HEK293T (cell line): ENCODE data around the gene IRAK2.

ENCODE experiments used
- ARNT ChIP-seq: fragments of 450-650 bp; IDR thresholded peaks from 2 replicates; pipeline ENCODE4 v1.6.1; 2017; ENCODE audit warnings: mild to moderate bottlenecking
- BHLHE40 ChIP-seq: fragments of 450-650 bp; IDR thresholded peaks from 2 replicates; pipeline ENCODE4 v1.6.1; 2016; ENCODE audit warnings: mild to moderate bottlenecking, moderate library complexity, borderline replicate concordance
- FOXA1 ChIP-seq: fragments of 450-650 bp; IDR thresholded peaks from 2 replicates; pipeline ENCODE4 v1.6.1; 2016; ENCODE audit warnings: mild to moderate bottlenecking
- FOXM1 ChIP-seq: fragments of 450-650 bp; IDR thresholded peaks from 2 replicates; pipeline ENCODE4 v1.6.1; 2017; ENCODE audit warnings: mild to moderate bottlenecking, borderline replicate concordance
- HDGF ChIP-seq: fragments of 450-650 bp; IDR thresholded peaks from 2 replicates; pipeline ENCODE4 v1.6.1; 2017; ENCODE audit warnings: antibody characterized with exemption, borderline replicate concordance
- PKNOX1 ChIP-seq: fragments of 450-650 bp; IDR thresholded peaks from 2 replicates; pipeline ENCODE4 v1.6.1; 2016
- SP1 ChIP-seq: fragments of 450-650 bp; IDR thresholded peaks from 2 replicates; pipeline ENCODE4 v1.6.1; 2017

DNA sequence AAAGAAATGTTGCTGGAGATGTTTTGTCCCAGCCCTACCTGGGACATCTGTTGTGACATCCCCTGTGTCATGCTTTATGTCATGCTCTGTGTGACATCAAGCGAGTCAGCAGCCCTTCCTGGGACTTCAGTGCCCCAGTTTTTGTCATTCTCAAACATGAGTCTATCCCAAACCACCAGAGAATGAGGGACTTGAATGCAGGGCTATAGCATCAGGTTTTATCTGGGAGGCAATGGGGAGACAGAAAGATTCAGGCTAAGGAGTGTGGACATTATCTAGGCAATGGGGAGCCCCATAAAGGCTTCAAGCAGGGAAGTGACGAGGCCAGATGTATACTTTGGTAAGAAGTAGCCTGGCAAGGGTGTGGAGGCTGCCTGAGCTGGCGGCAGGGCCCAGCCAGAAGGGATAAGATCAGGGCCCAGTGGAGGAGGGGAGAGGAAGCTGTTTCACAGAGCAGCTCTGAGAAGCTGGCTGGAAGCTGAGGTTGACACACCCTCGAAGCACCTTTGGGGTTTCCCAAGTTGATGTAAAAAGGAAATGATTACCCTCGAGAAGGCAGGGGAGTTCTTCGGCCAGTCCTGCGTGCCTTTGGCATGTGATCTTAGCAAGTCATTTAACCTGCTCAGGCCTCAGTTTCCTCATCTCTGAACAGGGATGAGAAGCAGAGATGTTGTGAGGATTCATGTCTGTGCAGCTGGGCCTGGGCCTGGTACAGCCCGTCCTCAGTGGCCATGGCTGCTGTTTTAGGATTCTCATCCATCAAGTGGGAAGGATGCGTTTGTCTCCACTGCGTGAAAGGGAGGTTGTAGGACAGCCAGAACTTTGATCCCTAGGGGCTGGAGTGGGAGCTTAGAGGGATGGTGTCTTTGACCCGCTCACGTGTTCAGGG is 34.3 kb downstream of the IRAK2 start:
- TF ChIP-seq PKNOX1 (no peak), HDGF (no peak), ARNT (no peak), SP1 (no peak), FOXM1 (no peak), FOXA1 (no peak), BHLHE40 (no peak)
